Superior temporal gyrus (tissue), 1 donor: Measurements from ENCODE around the gene MORN4.
A peak's percentile ranks its signal among the peaks of the same experiment; 100 is the strongest.
"Not testable (repeated sequence)": the region's sequence is repeated elsewhere in the genome, so short reads cannot be mapped to it uniquely, and the experiment has no call there.

ENCODE experiments used
- DNase-seq: peaks from one replicate; pipeline ENCODE4 v3.0.0-alpha.2; 2016; ENCODE audit errors: extremely low spot score

Gene MORN4

GRCh38 chr10:97632949-97633884, at the start of gene MORN4:
TSS of gene MORN4 (minus strand) at chr10:97633500. CDS start at chr10:97619653, 13,847 bp downstream.
- DNase-seq = peak; percentile 97

- no peak for DNase-seq
Measured at GRCh38 chr10:97682042-97682441, 48.7 kb upstream of the MORN4 start.

- DNase-seq = no peak
Measured at GRCh38 chr10:97679594-97679993, 46.3 kb upstream of the MORN4 start.

GRCh38 chr10:97676770-97677581, 43.7 kb upstream of the MORN4 start:
- DNase-seq = peak; percentile 56

GRCh38 chr10:97675222-97675621, 41.9 kb upstream of the MORN4 start:
- DNase-seq = no peak

- peak; percentile 55 for DNase-seq
Measured at GRCh38 chr10:97673736-97674525, 40.6 kb upstream of the MORN4 start.

- DNase-seq = no peak
Measured at GRCh38 chr10:97669571-97669970, 36.3 kb upstream of the MORN4 start.

- DNase-seq = no peak
Measured at GRCh38 chr10:97667463-97667862, 34.2 kb upstream of the MORN4 start.

GRCh38 chr10:97666992-97667391, 33.7 kb upstream of the MORN4 start:
- no peak for DNase-seq

GRCh38 chr10:97664282-97664850, 31.1 kb upstream of the MORN4 start:
- no peak for DNase-seq

- DNase-seq = no peak
Measured at GRCh38 chr10:97659589-97659988, 26.3 kb upstream of the MORN4 start.

- DNase-seq = no peak
Measured at GRCh38 chr10:97656777-97657176, 23.5 kb upstream of the MORN4 start.

- no peak for DNase-seq
Measured at GRCh38 chr10:97651773-97652172, 18.5 kb upstream of the MORN4 start.

GRCh38 chr10:97650726-97651125, 17.4 kb upstream of the MORN4 start:
- DNase-seq = no peak

- DNase-seq = not testable (repeated sequence)
Measured at GRCh38 chr10:97649405-97649750, 16.1 kb upstream of the MORN4 start.

GRCh38 chr10:97648562-97649404, 15.5 kb upstream of the MORN4 start:
- DNase-seq = no peak

- DNase-seq = no peak
Measured at GRCh38 chr10:97647556-97647955, 14.3 kb upstream of the MORN4 start.

GRCh38 chr10:97644936-97645335, 11.6 kb upstream of the MORN4 start:
- no peak for DNase-seq

- DNase-seq = no peak
Measured at GRCh38 chr10:97643441-97643985, 10.2 kb upstream of the MORN4 start.

GRCh38 chr10:97642471-97643159, 9.3 kb upstream of the MORN4 start:
- DNase-seq = not testable (repeated sequence)
